ENCODE data around the gene NMRK2. TPM values are rescaled to one million over a fixed set of nuclear protein-coding genes. Genes with fewer than 3 reads are reported as not detected.

Gene NMRK2
- total RNA-seq, 4 donors from 2014 or later, result 0.39 to 2.1 (median 0.69) TPM; not detected in 1

GRCh38 chr19:3975637-3976087 lies 42.8 kb downstream of the NMRK2 start:
- intact Hi-C loops (cut with DNase I), result loop anchor here (10.0 kb wide), 1 partner anchor 211 kb away; the partner anchor contains the start of genes APBA3 and MRPL54
- Histone ChIP-seq H3K27me3 (no peaks in the 10 kb centered on the region), H3K9me3 (no peaks in the 10 kb centered on the region), H3K27ac (replicated peaks in 1 of 4) (peak overlapping the region in 2 of 4 donors; percentile 3 to 65), H3K4me1 (peaks cover 4 to 23% (median 13%) of the 10 kb centered on the region in 4 donors), H3K36me3 (peaks cover 50 to 64% (median 58%) of the 10 kb centered on the region in 4 donors), H3K4me3 (no peak overlapping the region)
- no peak for DNase-seq (ENCODE audit: extremely low spot score)
- TF ChIP-seq, protein P1, sequence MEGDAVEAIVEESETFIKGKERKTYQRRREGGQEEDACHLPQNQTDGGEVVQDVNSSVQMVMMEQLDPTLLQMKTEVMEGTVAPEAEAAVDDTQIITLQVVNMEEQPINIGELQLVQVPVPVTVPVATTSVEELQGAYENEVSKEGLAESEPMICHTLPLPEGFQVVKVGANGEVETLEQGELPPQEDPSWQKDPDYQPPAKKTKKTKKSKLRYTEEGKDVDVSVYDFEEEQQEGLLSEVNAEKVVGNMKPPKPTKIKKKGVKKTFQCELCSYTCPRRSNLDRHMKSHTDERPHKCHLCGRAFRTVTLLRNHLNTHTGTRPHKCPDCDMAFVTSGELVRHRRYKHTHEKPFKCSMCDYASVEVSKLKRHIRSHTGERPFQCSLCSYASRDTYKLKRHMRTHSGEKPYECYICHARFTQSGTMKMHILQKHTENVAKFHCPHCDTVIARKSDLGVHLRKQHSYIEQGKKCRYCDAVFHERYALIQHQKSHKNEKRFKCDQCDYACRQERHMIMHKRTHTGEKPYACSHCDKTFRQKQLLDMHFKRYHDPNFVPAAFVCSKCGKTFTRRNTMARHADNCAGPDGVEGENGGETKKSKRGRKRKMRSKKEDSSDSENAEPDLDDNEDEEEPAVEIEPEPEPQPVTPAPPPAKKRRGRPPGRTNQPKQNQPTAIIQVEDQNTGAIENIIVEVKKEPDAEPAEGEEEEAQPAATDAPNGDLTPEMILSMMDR (IDR thresholded peaks at IDR 0.05), result no peak
- peak in 1 of 2 donors; percentile 26 for TF ChIP-seq POLR2AphosphoS5 (IDR thresholded peaks at IDR 0.05)
- 78% methylated on average over 9 of the region's 14 CpGs for WGBS

DNA sequence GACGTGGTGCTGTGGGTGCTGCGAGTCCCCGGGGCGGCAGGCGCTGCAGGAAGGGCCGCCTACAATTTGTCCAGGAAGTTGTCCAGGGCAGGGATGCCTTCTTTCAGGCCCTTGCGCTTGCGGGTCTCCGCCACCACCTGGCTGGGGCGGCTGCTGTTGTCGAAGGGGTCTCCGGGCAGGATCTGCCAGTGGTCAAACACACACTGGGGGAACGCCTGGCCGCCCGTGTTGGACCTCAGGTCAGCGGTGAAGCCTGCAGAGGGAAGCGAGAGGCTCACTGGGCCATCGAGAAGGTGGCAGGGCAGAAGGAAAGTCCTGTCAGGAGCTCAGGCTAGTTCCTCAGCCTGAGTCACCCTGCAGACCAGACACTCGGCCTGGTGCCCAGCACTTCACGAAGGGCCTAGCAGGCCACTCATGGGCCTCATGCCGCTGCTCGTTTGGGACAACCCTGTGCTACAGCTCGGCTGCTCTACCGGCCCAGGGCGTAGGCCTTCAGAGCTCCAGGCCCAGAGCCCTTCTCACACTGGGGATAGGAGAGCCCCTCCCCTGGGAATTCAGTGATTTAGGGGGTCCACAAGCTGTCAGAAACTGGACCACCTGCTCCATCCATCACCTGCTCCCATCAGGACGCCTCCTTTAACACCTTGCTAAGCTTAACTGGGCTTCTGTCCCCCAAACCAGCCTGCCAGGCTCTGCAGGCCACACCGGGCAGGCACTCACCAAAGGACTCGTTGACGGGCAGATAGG lies 43.8 kb downstream of the NMRK2 start:
- WGBS, result 95% methylated on average over 18 of the region's 29 CpGs
- intact Hi-C loops (cut with DNase I), result loop anchor here (10.0 kb wide), 1 partner anchor 212 kb away; the partner anchor contains the start of genes APBA3 and MRPL54
- Histone ChIP-seq H3K9me3 (no peaks in the 10 kb centered on the region), H3K27ac (replicated peaks in 1 of 4) (peak overlapping the region in 1 of 4 donors; percentile 65), H3K4me3 (no peak overlapping the region), H3K4me1 (peaks cover 3 to 28% (median 15%) of the 10 kb centered on the region in 4 donors), H3K27me3 (no peaks in the 10 kb centered on the region), H3K36me3 (peaks cover 60 to 74% (median 68%) of the 10 kb centered on the region in 4 donors)
- DNase-seq (ENCODE audit: extremely low spot score), result no peak
- TF ChIP-seq, protein P1 (IDR thresholded peaks at IDR 0.05), result no peak
- TF ChIP-seq POLR2AphosphoS5 (IDR thresholded peaks at IDR 0.05) (no peak), EP300 (IDR thresholded peaks at IDR 0.05) (no peak), POLR2A (IDR thresholded peaks at IDR 0.05; ENCODE audit: low read depth) (no peak)

DNA sequence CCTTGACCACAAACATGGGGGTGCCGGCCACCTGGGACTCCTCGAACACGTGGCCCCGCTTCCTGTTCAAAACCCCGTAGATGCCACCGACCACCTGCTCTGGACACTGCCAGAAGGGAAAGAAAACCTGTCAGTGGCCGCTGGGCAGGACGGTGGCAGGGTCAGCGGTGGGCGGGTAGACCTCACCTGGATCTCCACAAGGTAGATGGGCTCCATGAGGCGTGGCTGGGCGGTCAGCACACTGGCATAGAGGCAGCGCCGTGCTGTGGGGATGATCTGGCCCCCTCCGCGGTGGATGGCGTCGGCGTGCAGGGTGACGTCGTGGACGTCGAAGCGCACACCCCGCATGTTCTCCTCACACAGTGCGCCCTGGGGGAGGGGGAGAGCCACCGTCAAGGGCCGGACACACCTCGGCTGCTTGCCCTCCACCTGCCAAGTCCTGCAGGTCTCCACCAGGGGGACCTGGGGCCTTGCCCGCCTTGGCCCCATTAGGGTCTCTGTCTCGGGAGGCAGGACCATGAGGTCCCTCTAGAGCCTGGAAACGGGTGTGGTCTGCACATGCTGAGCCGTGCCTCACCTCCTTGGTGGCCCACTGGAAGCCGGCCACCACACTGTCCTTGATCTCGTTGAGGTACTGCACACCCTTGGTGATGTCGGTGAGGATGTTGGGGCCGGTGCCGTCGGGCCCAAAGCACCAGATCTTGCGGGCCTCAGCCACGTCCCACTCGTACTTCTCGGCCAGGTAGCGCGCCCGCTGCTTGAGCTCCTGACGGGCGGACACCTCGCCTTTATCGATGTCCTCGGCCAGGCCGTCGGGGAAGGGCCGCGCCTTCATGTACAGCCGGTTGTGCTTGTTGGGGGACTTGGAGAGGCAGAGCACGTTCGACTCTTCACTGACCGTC lies 44.6 kb downstream of the NMRK2 start:
- peaks cover 69 to 81% (median 76%) of the 10 kb centered on the region in 4 donors for H3K36me3 ChIP-seq
- no peak overlapping the region for H3K4me3 ChIP-seq
- intact Hi-C loops (cut with DNase I), result loop anchor here (10.0 kb wide), 1 partner anchor 213 kb away; the partner anchor contains the start of genes APBA3 and MRPL54
- WGBS, result 91% methylated on average over 46 of the region's 59 CpGs
- H3K27ac ChIP-seq (replicated peaks in 1 of 4), result peak overlapping the region in 1 of 4 donors; percentile 65
- H3K9me3 ChIP-seq, result no peaks in the 10 kb centered on the region
- H3K4me1 ChIP-seq, result peaks cover 7 to 37% (median 22%) of the 10 kb centered on the region in 4 donors
- H3K27me3 ChIP-seq, result no peaks in the 10 kb centered on the region
- TF ChIP-seq EP300 (IDR thresholded peaks at IDR 0.05) (no peak), POLR2AphosphoS5 (IDR thresholded peaks at IDR 0.05) (peak; percentile 6 to 23), POLR2A (IDR thresholded peaks at IDR 0.05; ENCODE audit: low read depth) (no peak)
- TF ChIP-seq, protein P1 (IDR thresholded peaks at IDR 0.05), result peak in 1 of 3 experiments; percentile 3
- DNase-seq (ENCODE audit: extremely low spot score), result no peak

DNA sequence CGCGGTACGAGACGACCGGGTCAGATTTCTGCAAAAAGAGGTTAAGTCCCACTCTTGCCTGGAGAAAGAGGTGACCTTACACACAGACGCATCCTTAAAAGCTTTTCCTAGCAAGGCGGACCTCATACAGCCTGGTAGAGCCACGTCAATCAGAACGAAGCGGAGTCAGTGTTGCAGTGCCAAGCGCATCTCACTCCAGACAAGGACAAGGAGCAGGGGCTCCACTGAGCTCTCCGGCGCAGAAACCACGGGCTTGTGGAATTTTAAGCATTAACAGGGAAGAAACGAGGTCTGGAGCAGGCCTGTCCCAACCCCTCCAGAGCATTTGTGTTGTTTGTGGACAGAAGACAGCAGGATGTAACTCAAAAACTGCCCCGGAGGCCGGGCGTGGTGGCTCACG lies 45.3 kb downstream of the NMRK2 start:
- WGBS, result 92% methylated on average over 15 of the region's 19 CpGs
- H3K36me3 ChIP-seq, result peaks cover 75 to 83% (median 83%) of the 10 kb centered on the region in 4 donors

More for the DNA sequence above, 45.3 kb downstream of the NMRK2 start:
- no peak for TF ChIP-seq EP300 (IDR thresholded peaks at IDR 0.05)
- no peak for TF ChIP-seq POLR2AphosphoS5 (IDR thresholded peaks at IDR 0.05)
- TF ChIP-seq, protein P1 (IDR thresholded peaks at IDR 0.05), result no peak
- Histone ChIP-seq H3K27me3 (no peaks in the 10 kb centered on the region), H3K4me3 (no peak overlapping the region), H3K27ac (replicated peaks in 1 of 4) (no peak overlapping the region), H3K4me1 (peaks cover 10 to 43% (median 28%) of the 10 kb centered on the region in 4 donors), H3K9me3 (no peaks in the 10 kb centered on the region)
- intact Hi-C loops (cut with DNase I), result loop anchor here (10.0 kb wide), 1 partner anchor 213 kb away; the partner anchor contains the start of genes APBA3 and MRPL54
- no peak for DNase-seq (ENCODE audit: extremely low spot score)

Measured in esophagus muscularis mucosa (tissue), 4 donors.